Subcutaneous abdominal adipose tissue (tissue), 5 donors: ENCODE results near the gene TRPC3.
"Not testable (repeated sequence)": the region's sequence is repeated elsewhere in the genome, so short reads cannot be mapped to it uniquely, and the experiment has no call there.

ENCODE experiments used
- H3K27ac ChIP-seq: one replicate; pipeline ENCODE4 v1.7.0; 2013; ENCODE audit warnings: low read depth, mild to moderate bottlenecking, inconsistent platforms, low read length, moderate library complexity
- H3K27me3 ChIP-seq, 5 donors: one replicate each; pipeline ENCODE4 v1.7.0; 2013; ENCODE audit warnings: low read length in 5 of 5, inconsistent platforms in 1 of 5; ENCODE audit not compliant: control insufficient read depth in 5 of 5, insufficient read depth in 4 of 5
- H3K36me3 ChIP-seq, 5 donors: one replicate each; pipeline ENCODE4 v1.7.0; 2013; ENCODE audit warnings: low read length in 5 of 5; ENCODE audit not compliant: control insufficient read depth in 5 of 5, insufficient read depth in 5 of 5
- H3K4me1 ChIP-seq, 5 donors: one replicate each; pipeline ENCODE4 v1.7.0; 2013; ENCODE audit warnings: low read length in 5 of 5, mild to moderate bottlenecking in 3 of 5, moderate library complexity in 1 of 5; ENCODE audit not compliant: control insufficient read depth in 5 of 5, insufficient read depth in 5 of 5
- H3K4me3 ChIP-seq, 5 donors: one replicate each; pipeline ENCODE4 v1.7.0; 2013; ENCODE audit warnings: low read length in 5 of 5, low read depth in 1 of 5
- H3K9ac ChIP-seq, 5 donors: one replicate each; pipeline ENCODE4 v1.7.0; 2013; ENCODE audit warnings: low read length in 5 of 5, mild to moderate bottlenecking in 4 of 5, moderate library complexity in 3 of 5
- H3K9me3 ChIP-seq, 5 donors: one replicate each; pipeline ENCODE4 v1.7.0; 2013; ENCODE audit warnings: low read length in 5 of 5; ENCODE audit not compliant: control insufficient read depth in 5 of 5
- donor health status: healthy.
- donor health status: healthy.
- donor health status: healthy.
- donor health status: healthy.
- donor health status: healthy.

Gene TRPC3

DNA sequence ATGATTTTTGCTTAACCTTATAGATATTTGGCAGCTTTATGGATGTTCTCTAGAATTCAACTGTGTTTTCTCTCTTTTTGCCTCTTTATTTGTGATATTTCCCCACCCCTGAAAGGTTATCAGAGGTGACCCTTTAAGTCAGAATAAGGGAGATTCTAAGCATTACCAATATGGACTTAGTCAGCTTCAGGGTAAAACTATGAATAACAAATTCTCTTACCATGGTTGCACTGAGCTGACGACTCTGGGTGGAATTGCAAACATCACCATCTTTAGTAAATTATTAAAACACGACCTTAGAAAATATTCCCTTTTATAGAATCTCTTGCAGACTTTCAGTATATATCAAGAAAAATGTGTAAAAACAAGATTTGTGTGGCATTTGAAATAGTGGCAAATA is 21.6 kb downstream of the TRPC3 start:
- Histone ChIP-seq H3K4me1 (no peaks in the 10 kb centered on the region), H3K9ac (no peak overlapping the region), H3K27ac (no peak overlapping the region), H3K36me3 (peaks cover 0 to 4% (median 0%) of the 10 kb centered on the region in 5 donors), H3K9me3 (peaks cover 0 to 6% (median 0%) of the 10 kb centered on the region in 5 donors), H3K4me3 (no peak overlapping the region), H3K27me3 (peaks cover 0 to 6% (median 0%) of the 10 kb centered on the region in 5 donors)

DNA sequence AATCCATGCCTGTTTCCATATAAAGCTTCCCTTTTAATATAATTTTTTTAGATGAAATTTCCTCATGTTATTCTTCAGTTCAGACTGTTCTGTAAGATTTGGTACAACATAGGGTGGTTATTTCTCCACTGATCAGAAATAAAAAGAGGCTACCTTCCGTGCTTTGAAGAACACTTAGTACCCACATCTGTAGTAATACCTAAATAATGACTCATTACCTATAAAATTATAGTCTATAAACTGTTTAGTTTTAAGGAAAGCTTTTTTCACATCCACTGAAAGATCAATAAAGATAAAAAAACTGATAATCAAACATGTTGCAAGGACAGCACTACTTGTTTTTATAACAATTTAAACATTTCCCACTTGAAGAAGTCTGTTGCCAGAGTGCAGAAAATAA is 23.9 kb downstream of the TRPC3 start:
- Histone ChIP-seq H3K9ac (no peak overlapping the region), H3K9me3 (peaks cover 0 to 6% (median 0%) of the 10 kb centered on the region in 5 donors), H3K36me3 (peaks cover 0 to 4% (median 0%) of the 10 kb centered on the region in 5 donors), H3K27me3 (peaks cover 0 to 5% (median 0%) of the 10 kb centered on the region in 5 donors), H3K4me1 (peaks cover 0 to 3% (median 0%) of the 10 kb centered on the region in 5 donors), H3K4me3 (no peak overlapping the region), H3K27ac (no peak overlapping the region)

DNA sequence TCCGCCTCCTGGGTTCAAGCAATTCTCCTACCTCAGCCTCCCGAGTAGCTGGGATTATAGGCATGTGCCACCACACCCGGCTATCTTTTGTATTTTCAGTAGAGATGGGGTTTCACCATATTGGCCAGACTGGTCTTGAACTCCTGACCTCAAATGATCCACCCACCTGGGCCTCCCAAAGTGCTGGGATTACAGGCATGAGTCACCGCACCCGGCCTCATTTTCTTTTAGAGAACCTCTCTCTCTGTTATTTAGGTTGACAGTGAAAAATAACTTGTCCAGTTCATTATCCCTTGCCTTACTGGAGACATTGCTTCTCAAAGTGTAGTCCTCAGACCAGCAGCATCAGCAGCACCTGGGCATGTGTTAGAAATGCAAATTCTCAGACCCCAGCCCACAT is 25.4 kb downstream of the TRPC3 start:
- H3K9ac ChIP-seq, H3K27me3 ChIP-seq, H3K36me3 ChIP-seq, H3K4me3 ChIP-seq, H3K27ac ChIP-seq, H3K9me3 ChIP-seq, H3K4me1 ChIP-seq: not testable (repeated sequence)

DNA sequence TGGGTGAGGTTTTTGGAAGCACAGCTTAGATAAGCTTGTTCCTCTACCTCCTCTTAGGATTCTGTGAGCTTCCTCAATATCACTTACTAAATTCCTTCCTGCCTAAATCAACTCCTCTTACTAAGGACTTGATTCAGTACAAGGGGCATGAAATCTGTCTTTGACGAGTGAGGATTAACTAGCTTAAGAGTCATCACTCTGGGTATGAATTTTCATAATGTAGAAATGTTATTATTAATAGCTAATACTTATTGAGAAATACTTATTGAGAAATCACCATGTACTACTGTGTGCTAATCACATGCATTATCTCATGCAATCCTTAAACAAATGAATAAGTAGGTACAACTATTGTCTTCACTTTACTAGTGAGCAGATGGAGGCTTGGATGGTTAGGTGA is 28.6 kb downstream of the TRPC3 start:
- Histone ChIP-seq H3K27me3 (no peaks in the 10 kb centered on the region), H3K4me1 (peaks cover 0 to 3% (median 0%) of the 10 kb centered on the region in 5 donors), H3K4me3 (no peak overlapping the region), H3K9me3 (no peaks in the 10 kb centered on the region), H3K9ac (no peak overlapping the region), H3K36me3 (no peaks in the 10 kb centered on the region), H3K27ac (no peak overlapping the region)

DNA sequence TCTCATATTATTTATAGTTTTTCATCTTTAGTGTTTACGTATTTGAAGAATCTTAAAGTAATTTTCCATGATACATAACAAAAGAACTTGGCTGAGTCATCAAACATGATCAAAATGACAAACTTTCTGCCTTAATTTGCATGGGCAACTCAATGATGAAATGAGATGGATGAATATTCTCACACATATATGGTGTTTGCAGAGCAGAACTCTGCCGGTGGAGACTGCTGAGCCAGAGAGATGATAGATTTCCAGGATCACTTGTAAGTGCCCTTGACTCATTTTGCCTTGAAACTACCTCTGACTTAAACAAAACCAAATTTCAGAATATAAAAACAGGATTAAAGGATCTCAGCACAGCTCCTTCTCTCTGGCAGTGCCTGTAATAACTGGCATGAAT is 38.2 kb downstream of the TRPC3 start:
- Histone ChIP-seq H3K36me3 (no peaks in the 10 kb centered on the region), H3K27me3 (no peaks in the 10 kb centered on the region), H3K4me3 (no peak overlapping the region), H3K27ac (no peak overlapping the region), H3K9ac (no peak overlapping the region), H3K9me3 (no peaks in the 10 kb centered on the region), H3K4me1 (peaks cover 0 to 5% (median 0%) of the 10 kb centered on the region in 5 donors)

DNA sequence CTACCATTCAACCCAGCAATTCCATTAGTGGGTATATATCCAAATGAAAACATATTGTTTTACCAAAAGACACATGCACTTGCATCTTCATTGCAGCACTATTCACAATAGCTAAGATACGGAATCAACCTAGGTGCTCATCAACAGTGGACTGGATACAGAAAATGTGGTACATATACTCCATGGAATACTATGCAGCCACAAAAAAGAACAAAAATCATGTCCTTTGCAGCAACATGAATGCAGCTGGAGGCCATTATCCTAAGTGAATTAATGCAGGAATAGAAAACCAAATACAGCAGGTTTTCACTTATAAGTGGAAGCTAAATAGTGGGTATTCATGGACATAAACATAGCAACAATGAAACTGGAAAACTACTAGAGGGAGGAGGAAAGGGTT is 43.5 kb downstream of the TRPC3 start:
- Histone ChIP-seq H3K9me3 (no peaks in the 10 kb centered on the region), H3K27ac (no peak overlapping the region), H3K4me3 (no peak overlapping the region), H3K36me3 (no peaks in the 10 kb centered on the region), H3K4me1 (peaks cover 0 to 5% (median 0%) of the 10 kb centered on the region in 5 donors), H3K27me3 (no peaks in the 10 kb centered on the region), H3K9ac (no peak overlapping the region)

DNA sequence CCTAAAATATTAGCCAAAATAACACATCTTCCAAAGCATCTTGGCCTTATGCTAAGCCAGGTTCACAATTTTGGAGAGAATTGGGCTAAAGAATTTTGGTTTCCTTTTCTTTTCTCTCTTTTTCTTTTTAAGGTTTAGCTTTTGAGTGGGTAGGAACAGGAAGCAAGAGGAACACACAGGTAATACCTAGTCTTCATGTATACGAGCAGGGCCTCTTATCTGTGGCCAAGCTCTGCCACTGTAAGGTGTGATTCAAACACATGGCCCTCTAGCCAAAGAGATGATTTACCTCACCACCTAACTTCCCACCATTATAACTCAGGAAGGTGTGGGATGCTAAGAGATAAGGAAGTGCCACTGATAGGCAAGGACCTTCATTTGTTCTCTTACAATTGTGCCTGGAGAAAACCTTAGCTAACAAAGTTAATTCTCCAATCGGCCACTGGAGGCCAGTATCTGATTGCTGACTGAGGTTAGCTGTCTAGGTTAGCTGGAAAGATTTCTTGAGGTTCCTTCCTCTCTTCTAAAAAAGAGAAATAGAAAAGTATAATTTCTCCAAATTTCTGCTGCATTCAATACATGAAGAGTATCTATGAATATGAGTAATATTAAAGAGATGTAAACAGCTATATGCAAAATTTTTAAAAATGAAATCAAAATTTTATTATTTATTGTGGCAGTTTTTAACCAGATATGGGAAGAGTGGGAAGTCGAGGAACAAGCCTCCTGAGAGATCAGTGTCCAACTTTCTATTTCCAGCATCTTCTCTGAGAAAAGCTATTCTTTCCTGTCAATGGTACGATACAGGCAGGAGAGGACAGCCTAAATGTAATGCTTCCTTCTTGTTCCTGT is 51.5 kb downstream of the TRPC3 start:
- H3K27ac ChIP-seq: no peak overlapping the region
- H3K4me3 ChIP-seq: no peak overlapping the region
- no peaks in the 10 kb centered on the region for H3K4me1 ChIP-seq
- no peaks in the 10 kb centered on the region for H3K9me3 ChIP-seq
- H3K36me3 ChIP-seq: no peaks in the 10 kb centered on the region
- no peak overlapping the region for H3K9ac ChIP-seq
- no peaks in the 10 kb centered on the region for H3K27me3 ChIP-seq

DNA sequence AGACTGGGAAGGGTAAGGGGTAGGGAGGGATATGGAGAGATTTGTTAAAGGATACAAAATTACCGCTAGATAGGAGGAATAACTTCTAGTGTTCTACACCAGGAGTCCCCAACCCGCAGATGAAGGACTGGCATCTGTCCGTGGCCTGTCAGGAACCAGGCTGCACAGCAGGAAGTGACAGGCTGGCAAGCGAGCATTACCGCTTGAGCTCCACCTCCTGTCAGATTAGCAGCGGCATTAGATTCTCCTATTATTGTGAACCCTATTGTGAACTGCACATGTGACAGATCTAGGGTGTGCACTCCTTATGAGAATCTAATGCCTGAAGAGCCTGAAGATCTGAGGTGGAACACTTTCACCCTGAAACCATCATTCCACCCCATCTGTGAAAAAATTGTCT is 53.7 kb downstream of the TRPC3 start:
- Histone ChIP-seq H3K9ac (no peak overlapping the region), H3K4me1 (no peaks in the 10 kb centered on the region), H3K4me3 (no peak overlapping the region), H3K27ac (no peak overlapping the region), H3K9me3 (no peaks in the 10 kb centered on the region), H3K36me3 (no peaks in the 10 kb centered on the region), H3K27me3 (no peaks in the 10 kb centered on the region)

DNA sequence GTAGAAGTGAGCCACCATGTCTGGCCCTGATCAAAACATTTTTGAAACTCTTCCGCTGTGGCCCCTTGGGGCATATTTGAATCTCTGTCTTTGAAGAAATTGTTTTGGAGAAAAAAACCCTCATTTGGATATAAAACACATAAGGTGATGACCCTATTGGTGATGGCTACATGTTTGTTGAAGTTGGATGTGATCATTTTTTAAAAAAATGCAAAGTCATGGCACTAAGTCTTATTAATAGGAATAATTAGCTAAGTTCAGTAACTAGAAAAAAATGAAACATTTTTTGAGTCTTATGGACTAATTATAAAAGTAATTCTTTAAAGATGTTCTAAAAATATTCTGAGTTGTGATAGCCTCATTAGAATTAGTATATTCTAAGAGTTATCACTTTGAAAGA is 63.7 kb downstream of the TRPC3 start:
- Histone ChIP-seq H3K4me1 (no peaks in the 10 kb centered on the region), H3K27ac (no peak overlapping the region), H3K27me3 (no peaks in the 10 kb centered on the region), H3K9me3 (no peaks in the 10 kb centered on the region), H3K4me3 (no peak overlapping the region), H3K36me3 (no peaks in the 10 kb centered on the region), H3K9ac (no peak overlapping the region)

DNA sequence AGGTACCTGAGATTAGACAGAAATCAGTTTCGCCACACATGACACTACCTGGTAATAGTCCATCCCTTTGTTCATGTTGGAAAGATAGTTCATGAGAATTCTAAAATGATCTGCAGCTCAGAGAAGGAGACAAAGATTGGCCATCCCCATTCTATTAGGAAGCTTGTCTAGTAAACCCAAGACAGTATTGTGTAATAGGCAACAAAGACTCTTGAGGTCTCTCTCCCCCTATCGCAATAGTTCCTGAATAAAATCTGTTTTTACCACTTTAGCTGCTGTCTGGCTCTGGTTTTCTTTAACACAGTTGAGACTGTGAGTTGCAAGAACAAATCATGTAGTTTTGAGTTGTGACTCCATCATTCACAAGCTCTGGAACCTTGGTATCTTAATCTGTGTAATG is 66.7 kb downstream of the TRPC3 start:
- Histone ChIP-seq H3K27me3 (no peaks in the 10 kb centered on the region), H3K4me3 (no peak overlapping the region), H3K27ac (no peak overlapping the region), H3K9me3 (no peaks in the 10 kb centered on the region), H3K9ac (no peak overlapping the region), H3K36me3 (no peaks in the 10 kb centered on the region), H3K4me1 (no peaks in the 10 kb centered on the region)
